GM23338 (cell line): Measurements from ENCODE around the gene CXCR3. TPM values are rescaled to one million over a fixed set of nuclear protein-coding genes. Genes with fewer than 3 reads are reported as not detected.

Experiments used
- ATAC-seq: fragments of 200-7000 bp; cut with Tn5 transposase; 3 replicates; pipeline ENCODE4 v1.9.1; 2020
- DNase-seq: peaks from one replicate; pipeline ENCODE4 v3.0.0-alpha.2; 2015; ENCODE audit warnings: low spot score
- H2AFZ ChIP-seq: fragments of 200-600 bp; sonication (generic); 2 replicates; pipeline ENCODE4 v1.8.0; 2016; ENCODE audit warnings: antibody characterized with exemption, mild to moderate bottlenecking, moderate library complexity
- H3F3A ChIP-seq: fragments of 200-600 bp; sonication (generic); replicated peaks from 2 replicates; pipeline ENCODE4 v1.8.0; 2017; ENCODE audit warnings: antibody characterized with exemption, mixed run types, low read depth
- H3K27ac ChIP-seq: fragments of 200-600 bp; sonication (generic); 2 replicates; pipeline ENCODE4 v1.6.1; 2016; ENCODE audit warnings: low read depth
- H3K27me3 ChIP-seq: fragments of 200-600 bp; sonication (generic); 2 replicates; pipeline ENCODE4 v1.8.0; 2016; ENCODE audit warnings: mild to moderate bottlenecking, mixed run types, moderate library complexity; ENCODE audit not compliant: insufficient read depth
- H3K36me3 ChIP-seq: fragments of 200-600 bp; sonication (generic); 2 replicates; pipeline ENCODE4 v1.8.0; 2016; ENCODE audit warnings: mild to moderate bottlenecking; ENCODE audit not compliant: insufficient read depth
- H3K4me1 ChIP-seq: fragments of 200-600 bp; sonication (generic); 2 replicates; pipeline ENCODE4 v1.8.0; 2016; ENCODE audit warnings: mild to moderate bottlenecking, moderate library complexity; ENCODE audit not compliant: insufficient read depth
- H3K4me2 ChIP-seq: fragments of 200-600 bp; sonication (generic); 2 replicates; pipeline ENCODE4 v1.7.1; 2017; ENCODE audit warnings: mixed run types
- H3K4me3 ChIP-seq: fragments of 200-600 bp; sonication (generic); 2 replicates; pipeline ENCODE4 v1.6.1; 2016; ENCODE audit warnings: mixed run types
- H3K79me2 ChIP-seq: fragments of 200-600 bp; sonication (generic); replicated peaks from 2 replicates; pipeline ENCODE4 v1.8.0; 2017; ENCODE audit warnings: mild to moderate bottlenecking; ENCODE audit not compliant: insufficient read depth
- H3K9me2 ChIP-seq: fragments of 200-600 bp; sonication (generic); 2 replicates; pipeline ENCODE4 v1.8.0; 2017; ENCODE audit not compliant: insufficient read depth
- H4K20me1 ChIP-seq: fragments of 200-600 bp; sonication (generic); replicated peaks from 2 replicates; pipeline ENCODE4 v1.8.0; 2017; ENCODE audit warnings: mild to moderate bottlenecking; ENCODE audit not compliant: insufficient read depth
- H3K27ac Mint-ChIP-seq: 2 replicates; pipeline ENCODE4 v1.8.0; 2020; ENCODE audit warnings: inconsistent platforms, mild to moderate bottlenecking, moderate library complexity, mixed read lengths
- H3K27me3 Mint-ChIP-seq: 3 replicates; pipeline ENCODE4 v1.8.0; 2022; ENCODE audit warnings: low read depth, mild to moderate bottlenecking, moderate library complexity, mixed read lengths, inconsistent platforms; ENCODE audit not compliant: insufficient read depth, poor library complexity
- H3K36me3 Mint-ChIP-seq: 3 replicates; pipeline ENCODE4 v1.8.0; 2021; ENCODE audit warnings: low read depth, mild to moderate bottlenecking, inconsistent platforms, moderate library complexity, mixed read lengths
- H3K4me1 Mint-ChIP-seq: 3 replicates; pipeline ENCODE4 v1.8.0; 2020; ENCODE audit warnings: mild to moderate bottlenecking, inconsistent platforms, mixed read lengths
- H3K4me3 Mint-ChIP-seq: 3 replicates; pipeline ENCODE4 v1.8.0; 2021; ENCODE audit warnings: moderate library complexity, mild to moderate bottlenecking, inconsistent platforms, mixed read lengths
- H3K9me3 Mint-ChIP-seq: 3 replicates; pipeline ENCODE4 v1.8.0; 2020; ENCODE audit warnings: moderate library complexity, mild to moderate bottlenecking, inconsistent platforms, mixed read lengths
- EZH2phosphoT487 ChIP-seq: fragments of 200-600 bp; sonication (generic); IDR thresholded peaks from one replicate; pipeline ENCODE4 v1.8.1; 2018; ENCODE audit warnings: antibody characterized with exemption; ENCODE audit not compliant: unreplicated experiment
- POLR2AphosphoS5 ChIP-seq: IDR thresholded peaks from 2 replicates; pipeline ENCODE4 v1.6.1; 2016; ENCODE audit warnings: antibody characterized with exemption, low read depth
- STAT1 ChIP-seq: IDR thresholded peaks from one replicate; pipeline ENCODE4 v1.6.1; 2016; ENCODE audit warnings: antibody characterized with exemption; ENCODE audit not compliant: unreplicated experiment
- ZNF114 ChIP-seq: fragments of 250-450 bp; sonication (Bioruptor Pico); IDR thresholded peaks from 2 replicates; pipeline ENCODE4 v1.5.0; 2020; ENCODE audit warnings: mild to moderate bottlenecking, moderate library complexity
- polyA plus RNA-seq: library from polyadenylated mRNA; unstranded; fragments of >200 nt; fragmentation: Nextera tagmentation; extraction: Ambion mirVana; gene quantifications from 2 replicates; pipeline ENCODE4 v1.2.1, GENCODE V29; 2016
- total RNA-seq: library from RNA; depleted of rRNA; stranded (reverse); fragments of >200 nt; shearing (Covaris generic); gene quantifications from 2 replicates; pipeline ENCODE4 v1.2.3, GENCODE V29; 2014
- TF ChIP-seq, protein P1 (sequence below): fragments of 250-450 bp; sonication (Bioruptor Pico); IDR thresholded peaks from 2 replicates; pipeline ENCODE4 v1.5.0; 2020; ENCODE audit warnings: mild to moderate bottlenecking, moderate library complexity
- TF ChIP-seq, protein P2 (sequence below): IDR thresholded peaks from 2 replicates; pipeline ENCODE4 v1.6.1; 2016; ENCODE audit warnings: antibody characterized with exemption

The CXCR3 gene
- total and polyA plus RNA-seq, 2 experiments from 2014 or later: not detected

DNA sequence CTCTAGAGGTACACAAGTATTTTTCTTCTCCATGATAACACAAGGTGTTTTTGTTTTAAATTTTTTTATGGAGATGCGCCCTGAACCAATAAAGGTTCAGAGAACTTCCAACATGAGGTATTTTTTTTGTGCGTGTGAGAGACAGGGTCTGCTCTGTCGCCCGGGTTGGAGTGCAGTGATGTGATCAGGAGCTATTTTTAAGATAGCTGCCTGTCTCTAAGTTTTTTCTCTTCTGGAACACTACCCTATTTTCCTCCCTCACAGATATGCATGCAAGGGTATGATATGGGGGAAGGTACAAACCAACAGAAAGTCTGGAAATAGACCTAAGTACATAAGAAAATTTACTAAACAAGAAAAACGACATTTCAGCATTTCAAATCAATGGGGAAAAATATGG, 37.1 kb downstream of the CXCR3 start (continued):
- TF ChIP-seq, protein P1, sequence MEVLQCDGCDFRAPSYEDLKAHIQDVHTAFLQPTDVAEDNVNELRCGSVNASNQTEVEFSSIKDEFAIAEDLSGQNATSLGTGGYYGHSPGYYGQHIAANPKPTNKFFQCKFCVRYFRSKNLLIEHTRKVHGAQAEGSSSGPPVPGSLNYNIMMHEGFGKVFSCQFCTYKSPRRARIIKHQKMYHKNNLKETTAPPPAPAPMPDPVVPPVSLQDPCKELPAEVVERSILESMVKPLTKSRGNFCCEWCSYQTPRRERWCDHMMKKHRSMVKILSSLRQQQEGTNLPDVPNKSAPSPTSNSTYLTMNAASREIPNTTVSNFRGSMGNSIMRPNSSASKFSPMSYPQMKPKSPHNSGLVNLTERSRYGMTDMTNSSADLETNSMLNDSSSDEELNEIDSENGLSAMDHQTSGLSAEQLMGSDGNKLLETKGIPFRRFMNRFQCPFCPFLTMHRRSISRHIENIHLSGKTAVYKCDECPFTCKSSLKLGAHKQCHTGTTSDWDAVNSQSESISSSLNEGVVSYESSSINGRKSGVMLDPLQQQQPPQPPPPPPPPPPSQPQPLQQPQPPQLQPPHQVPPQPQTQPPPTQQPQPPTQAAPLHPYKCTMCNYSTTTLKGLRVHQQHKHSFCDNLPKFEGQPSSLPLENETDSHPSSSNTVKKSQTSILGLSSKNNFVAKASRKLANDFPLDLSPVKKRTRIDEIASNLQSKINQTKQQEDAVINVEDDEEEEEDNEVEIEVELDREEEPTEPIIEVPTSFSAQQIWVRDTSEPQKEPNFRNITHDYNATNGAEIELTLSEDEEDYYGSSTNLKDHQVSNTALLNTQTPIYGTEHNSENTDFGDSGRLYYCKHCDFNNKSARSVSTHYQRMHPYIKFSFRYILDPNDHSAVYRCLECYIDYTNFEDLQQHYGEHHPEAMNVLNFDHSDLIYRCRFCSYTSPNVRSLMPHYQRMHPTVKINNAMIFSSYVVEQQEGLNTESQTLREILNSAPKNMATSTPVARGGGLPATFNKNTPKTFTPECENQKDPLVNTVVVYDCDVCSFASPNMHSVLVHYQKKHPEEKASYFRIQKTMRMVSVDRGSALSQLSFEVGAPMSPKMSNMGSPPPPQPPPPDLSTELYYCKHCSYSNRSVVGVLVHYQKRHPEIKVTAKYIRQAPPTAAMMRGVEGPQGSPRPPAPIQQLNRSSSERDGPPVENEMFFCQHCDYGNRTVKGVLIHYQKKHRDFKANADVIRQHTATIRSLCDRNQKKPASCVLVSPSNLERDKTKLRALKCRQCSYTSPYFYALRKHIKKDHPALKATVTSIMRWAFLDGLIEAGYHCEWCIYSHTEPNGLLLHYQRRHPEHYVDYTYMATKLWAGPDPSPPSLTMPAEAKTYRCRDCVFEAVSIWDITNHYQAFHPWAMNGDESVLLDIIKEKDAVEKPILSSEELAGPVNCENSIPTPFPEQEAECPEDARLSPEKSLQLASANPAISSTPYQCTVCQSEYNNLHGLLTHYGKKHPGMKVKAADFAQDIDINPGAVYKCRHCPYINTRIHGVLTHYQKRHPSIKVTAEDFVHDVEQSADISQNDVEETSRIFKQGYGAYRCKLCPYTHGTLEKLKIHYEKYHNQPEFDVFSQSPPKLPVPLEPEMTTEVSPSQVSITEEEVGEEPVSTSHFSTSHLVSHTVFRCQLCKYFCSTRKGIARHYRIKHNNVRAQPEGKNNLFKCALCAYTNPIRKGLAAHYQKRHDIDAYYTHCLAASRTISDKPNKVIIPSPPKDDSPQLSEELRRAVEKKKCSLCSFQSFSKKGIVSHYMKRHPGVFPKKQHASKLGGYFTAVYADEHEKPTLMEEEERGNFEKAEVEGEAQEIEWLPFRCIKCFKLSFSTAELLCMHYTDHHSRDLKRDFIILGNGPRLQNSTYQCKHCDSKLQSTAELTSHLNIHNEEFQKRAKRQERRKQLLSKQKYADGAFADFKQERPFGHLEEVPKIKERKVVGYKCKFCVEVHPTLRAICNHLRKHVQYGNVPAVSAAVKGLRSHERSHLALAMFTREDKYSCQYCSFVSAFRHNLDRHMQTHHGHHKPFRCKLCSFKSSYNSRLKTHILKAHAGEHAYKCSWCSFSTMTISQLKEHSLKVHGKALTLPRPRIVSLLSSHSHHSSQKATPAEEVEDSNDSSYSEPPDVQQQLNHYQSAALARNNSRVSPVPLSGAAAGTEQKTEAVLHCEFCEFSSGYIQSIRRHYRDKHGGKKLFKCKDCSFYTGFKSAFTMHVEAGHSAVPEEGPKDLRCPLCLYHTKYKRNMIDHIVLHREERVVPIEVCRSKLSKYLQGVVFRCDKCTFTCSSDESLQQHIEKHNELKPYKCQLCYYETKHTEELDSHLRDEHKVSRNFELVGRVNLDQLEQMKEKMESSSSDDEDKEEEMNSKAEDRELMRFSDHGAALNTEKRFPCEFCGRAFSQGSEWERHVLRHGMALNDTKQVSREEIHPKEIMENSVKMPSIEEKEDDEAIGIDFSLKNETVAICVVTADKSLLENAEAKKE (CRISPR knock-in tag): no peak
- TF ChIP-seq ZNF114 (CRISPR knock-in tag) (no peak), STAT1 (no peak), EZH2phosphoT487 (no peak), POLR2AphosphoS5 (no peak)

DNA sequence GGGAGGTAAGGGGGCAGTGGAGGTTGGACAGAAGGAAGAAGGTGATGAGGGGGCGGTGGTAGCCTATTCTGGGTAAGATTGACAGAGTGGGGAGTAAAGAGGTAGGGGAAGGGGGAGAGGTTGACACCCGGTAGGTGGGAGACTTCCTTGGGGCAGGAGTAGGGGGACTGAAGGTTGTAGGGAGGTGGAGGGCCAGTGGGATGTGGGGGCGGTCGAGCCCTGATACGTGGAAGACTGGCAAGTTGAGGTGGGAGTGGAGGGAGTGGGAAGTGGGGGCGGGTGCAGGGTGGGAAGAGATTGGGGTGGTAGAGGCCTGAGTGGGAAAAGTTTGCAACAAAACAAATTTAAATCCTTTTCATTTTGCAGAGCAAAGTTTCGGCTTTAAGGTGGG, 38.3 kb downstream of the CXCR3 start:
- Mint-ChIP-seq H3K9me3 (no peaks in the 10 kb centered on the region), H3K27me3 (peaks cover 7% of the 10 kb centered on the region), H3K36me3 (peaks cover 35% of the 10 kb centered on the region), H3K27ac (no peak overlapping the region), H3K4me1 (peaks cover 5% of the 10 kb centered on the region; the same call in 2 of the 3 replicates), H3K4me3 (no peak overlapping the region)
- Histone ChIP-seq H3K9me2 (no peaks in the 10 kb centered on the region), H3K27ac (no peak overlapping the region), H3K79me2 (no peaks in the 10 kb centered on the region), H3K4me2 (no peak overlapping the region), H3K4me3 (no peak overlapping the region), H3K36me3 (0 out of 2 replicates have a peak, but pooled peaks cover 3% of the 10 kb centered on the region), H4K20me1 (no peaks in the 10 kb centered on the region), H3K4me1 (no peaks in the 10 kb centered on the region), H2AFZ (no peak overlapping the region), H3F3A (no peaks in the 10 kb centered on the region), H3K27me3 (no peaks in the 10 kb centered on the region)
- TF ChIP-seq, protein P2, sequence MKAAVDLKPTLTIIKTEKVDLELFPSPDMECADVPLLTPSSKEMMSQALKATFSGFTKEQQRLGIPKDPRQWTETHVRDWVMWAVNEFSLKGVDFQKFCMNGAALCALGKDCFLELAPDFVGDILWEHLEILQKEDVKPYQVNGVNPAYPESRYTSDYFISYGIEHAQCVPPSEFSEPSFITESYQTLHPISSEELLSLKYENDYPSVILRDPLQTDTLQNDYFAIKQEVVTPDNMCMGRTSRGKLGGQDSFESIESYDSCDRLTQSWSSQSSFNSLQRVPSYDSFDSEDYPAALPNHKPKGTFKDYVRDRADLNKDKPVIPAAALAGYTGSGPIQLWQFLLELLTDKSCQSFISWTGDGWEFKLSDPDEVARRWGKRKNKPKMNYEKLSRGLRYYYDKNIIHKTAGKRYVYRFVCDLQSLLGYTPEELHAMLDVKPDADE: no peak
- no peak for DNase-seq
- no peak for ATAC-seq
